ENCODE measurements around the gene FASTKD2.
A peak's percentile ranks its signal among the peaks of the same experiment; 100 is the strongest.

FASTKD2 gene
- 65.8 to 157 (median 81.8) reads per million in 3 experiments for total RNA-seq

DNA sequence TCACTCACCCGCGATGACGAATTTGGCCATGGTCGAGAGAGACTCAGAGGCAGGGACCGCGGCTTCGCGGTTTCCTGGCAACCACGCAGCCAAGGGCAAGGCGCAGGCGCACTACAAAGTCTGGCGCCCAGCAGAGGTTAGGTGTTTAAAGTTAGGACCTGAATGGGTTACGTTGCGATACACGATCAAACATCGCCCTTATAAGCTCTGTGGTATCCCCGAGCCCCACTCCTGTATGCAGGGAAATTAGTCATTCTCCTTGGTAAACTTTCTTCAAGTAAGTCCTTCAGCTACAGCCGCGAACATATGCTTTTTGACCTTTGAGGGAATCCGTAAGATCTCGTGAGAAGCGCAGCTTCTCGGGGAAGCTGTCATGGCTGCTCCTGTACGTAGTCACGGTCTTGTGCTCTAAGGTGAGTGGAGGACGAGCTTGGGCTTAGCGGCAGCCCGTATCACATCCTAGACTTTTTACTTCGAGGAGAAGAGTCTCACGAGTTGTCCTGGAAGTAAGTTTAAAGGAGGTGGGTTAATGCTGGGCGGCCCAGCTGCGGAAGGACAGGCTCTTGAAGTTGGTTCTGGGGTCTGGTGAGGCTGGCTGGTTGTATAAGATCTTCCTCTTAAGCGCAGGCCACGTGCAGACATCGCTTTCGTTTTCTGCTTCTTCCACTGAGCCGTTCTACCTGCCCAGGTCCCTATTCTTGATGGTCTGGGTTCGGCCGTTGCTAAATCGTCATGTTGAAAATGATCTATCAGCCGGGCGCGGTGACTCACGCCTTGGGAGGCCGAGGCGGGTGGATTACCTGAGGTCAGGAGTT is at the start of gene FASTKD2, which contains the start of gene MDH1B:
TSS of gene FASTKD2 (plus strand) at position 365 of the 815 bp plus-strand sequence. CDS start 1,088 bp downstream, outside the sequence.
TSS of gene MDH1B (minus strand) at position 87 of the 815 bp plus-strand sequence. CDS start at position 30, 57 bp downstream.
- DNase-seq, result peak; percentile 87

DNA sequence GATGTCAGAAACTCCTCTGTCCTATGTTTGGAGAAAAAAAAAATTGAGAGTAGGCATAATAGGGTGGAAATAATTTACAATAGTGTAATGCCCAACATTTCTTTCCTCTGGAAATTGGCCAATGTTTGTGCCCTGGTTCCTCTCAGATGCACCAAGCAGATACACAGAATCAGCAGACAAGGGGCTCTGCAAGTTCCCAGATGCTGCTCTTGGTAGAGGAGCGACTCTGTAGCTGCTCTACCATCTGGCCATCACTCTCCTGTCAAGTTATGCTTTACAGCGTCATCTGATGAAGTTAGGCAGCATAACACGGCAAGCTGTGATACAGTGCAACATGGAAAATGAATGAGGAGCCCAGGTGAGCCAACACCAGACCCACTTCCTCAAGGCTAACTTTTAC is 48.8 kb upstream of the FASTKD2 start:
- DNase-seq, result no peak

DNA sequence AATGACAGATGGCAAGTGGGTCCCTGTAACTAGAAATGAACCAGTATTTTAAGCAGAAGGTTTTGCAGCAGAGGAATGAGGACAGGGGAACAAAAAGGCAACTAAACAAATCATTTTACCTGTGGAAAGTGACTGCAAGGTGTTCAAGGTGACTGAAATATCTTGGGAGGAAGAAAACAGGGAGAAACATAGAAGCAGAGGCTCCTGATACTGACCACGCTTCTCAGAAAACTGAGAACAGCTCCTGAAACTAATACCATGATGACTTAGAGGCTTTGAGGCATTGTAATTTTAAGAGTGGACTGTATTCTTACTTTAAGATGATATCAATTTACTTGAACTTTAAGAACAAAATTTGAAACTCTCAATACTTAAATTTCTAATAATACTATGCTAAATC is 47.1 kb upstream of the FASTKD2 start, which contains the start of gene DYTN:
TSS of gene DYTN (minus strand) at position 101 of the 400 bp plus-strand sequence. CDS start 117 bp downstream, outside the sequence.
- no peak for DNase-seq

DNA sequence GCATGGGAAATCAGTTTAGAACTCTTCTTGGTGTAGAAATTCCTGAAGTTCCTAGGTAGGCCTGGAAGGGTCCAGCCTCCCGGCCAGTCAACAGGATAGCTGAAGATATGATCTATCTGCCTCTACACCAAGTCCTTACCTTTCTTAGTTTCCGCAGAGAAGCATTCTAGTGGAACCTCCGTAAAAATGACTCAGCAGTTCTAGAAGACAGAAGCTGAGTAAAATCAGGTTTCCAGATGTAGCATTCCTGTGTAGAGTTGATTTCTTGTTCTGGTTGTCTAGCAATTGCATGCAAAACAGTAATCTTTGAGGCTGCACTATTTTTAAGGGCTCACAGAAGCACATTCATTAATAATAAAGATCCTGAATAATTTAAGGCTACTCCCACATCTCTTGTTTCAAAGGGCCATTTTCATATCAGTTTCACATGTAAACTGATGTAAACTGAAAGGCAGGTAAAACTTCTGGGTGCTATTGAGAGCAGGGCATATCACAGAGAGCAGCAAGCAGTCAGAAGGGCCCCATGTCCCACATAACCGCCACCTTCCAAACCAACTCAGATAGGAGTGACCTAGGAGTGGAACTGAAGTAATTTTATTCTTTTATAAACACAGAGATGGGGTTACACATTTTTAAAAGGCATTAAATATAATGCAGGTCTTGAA is 44.0 kb upstream of the FASTKD2 start:
- DNase-seq, result no peak

DNA sequence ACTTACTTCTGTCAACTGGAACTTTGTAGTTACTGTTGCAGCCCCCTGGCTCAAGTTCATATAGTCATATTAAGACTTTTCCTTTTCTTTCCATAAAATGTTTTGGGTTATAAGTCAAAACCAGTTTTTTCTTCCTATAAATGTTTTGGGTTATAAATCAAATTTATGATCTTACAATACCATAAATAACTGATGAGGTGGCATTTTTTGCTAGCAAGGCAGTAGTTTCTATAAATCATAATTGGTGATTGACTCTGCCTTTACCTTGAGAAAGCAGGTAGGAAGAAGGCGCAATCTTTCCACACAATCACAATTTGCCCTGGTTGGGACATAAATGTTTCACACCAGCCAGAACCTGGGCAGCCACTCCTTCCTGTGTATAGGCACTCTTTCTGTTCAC is 42.1 kb upstream of the FASTKD2 start:
- DNase-seq, result no peak

DNA sequence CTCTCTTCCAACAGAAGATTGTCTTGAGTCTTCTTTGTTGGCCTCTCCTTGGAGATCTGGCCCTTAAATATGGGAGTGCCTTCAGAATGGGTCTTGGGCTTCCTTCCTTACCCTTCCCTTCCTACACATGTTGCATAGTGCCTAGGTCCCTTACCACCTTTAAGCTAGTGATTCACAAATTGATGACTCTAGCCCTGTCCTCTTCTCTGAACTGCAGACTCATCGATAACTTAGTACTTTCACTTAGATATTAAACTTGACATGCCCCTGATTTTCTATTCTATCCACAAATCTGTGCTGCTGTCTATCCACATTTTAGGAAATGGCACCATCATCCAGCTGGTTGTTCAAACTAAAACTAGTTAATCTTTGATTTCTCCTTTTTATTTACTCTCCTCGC is 38.1 kb upstream of the FASTKD2 start:
- no peak for DNase-seq

DNA sequence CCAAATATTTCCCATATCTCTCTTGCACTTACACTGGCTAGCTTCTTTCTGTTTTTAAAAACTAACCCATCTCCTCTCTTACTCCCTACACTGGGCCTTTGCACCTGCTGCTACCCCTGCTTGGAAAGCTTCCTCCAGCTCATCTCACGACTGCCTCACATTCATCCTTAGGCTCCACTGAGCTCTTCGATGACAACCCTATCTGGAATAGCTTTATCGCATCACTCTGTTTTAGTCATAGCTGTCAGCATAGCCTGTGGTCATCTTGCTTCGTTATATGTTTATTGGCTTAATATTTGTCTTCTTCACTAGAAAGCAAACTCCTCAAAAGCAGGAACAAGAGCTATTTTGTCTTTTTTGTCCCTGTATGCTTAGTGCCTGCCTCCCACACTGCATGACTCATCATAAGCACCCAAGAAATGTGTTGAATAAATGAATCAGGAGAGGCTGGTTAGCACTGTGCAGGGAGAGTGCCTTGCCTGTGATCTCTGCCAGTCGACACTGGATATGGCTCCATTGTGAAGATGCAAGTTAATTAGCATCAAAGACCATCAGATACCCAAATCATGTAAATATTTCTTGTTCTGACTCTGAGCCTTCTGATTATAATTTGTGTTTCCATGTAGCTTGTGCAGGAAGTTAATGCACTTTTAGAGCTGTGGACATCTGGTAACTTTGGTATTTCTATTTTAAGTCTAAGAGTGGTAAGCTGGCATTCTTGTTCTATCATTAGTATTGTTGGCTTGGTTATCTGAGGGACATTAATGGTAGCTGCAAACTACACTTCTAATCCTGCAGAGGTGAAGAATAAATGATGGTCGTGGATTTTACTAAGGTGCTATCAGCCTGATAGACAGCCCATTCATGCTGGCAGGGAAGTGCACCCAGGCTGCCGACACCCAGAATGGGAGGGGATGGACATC is 36.9 kb upstream of the FASTKD2 start:
- DNase-seq, result no peak

DNA sequence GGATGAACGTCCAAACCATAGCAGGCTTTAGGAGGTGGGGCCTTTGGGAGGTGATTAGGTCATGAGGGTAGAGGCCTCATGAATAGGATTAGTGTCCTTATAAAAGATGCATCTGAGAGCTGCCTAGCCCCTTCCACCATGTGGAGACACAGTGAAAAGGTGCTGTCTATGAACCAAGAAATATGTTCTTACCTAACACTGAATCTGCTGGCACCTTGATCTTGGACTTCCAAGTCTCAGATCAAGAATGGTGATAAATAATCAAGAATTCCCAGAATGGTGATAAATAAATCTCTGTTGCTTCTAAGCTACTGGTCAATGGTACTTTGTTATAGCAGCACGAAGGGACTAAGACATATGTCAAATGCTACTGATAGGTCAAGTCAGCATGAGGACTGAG is 32.1 kb upstream of the FASTKD2 start:
- no peak for DNase-seq

DNA sequence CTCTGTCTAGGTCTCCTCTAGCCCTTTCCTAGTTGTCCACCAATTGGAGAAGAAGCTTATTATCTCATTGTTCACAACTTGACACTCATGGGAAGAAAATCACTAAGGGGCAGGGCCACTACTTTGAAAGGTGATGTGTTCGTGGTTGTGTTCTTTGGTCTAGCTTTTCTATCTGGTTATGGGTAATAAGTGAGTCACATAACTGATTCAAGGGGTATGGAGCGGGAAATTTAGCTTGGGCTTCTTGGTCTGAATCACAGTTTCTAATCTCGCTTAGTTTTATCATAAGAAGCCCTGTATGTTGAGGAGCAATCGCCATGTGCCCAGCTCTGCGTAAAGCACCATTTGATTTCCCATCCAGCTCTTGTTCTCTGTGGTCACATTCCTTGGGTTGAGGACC is 28.5 kb upstream of the FASTKD2 start:
- DNase-seq, result no peak

DNA sequence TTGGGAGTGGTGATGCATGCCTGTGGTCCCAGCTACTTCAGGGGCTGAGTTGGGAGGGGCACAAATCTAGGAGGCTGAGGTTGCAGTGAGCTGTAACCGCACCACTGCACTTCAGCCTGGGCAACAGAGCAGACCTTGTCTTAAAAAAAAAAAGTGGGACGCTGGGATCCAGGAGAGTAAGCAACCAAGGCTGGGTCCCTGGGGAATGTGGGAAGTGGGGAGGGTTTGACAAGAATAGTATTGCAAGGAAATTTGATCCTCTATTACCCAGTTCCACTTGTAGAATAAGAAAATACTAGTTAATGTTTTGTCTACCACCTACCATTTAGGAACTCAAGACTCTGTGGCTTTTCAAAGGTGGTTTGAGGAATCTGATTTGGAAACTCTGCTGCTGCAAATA is 26.1 kb upstream of the FASTKD2 start:
- no peak for DNase-seq

DNA sequence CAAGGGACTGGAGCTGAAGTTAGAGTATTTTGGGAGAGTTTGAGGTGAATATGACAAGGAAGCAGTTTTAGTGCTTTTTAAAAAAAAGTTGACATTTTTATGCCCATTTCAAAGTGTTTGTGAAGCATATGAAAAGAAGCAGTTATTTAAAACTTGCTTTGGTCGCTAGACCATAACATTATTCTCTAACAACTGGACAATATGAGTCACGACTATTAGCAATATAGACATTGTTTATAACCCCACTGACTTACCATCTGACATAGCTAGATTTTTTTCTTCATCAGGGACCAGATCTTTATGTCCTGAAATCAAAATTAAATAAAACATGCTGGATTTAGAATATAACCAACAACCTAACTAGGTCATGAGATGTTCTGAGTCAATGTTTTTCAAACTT is 24.6 kb upstream of the FASTKD2 start:
- no peak for DNase-seq

DNA sequence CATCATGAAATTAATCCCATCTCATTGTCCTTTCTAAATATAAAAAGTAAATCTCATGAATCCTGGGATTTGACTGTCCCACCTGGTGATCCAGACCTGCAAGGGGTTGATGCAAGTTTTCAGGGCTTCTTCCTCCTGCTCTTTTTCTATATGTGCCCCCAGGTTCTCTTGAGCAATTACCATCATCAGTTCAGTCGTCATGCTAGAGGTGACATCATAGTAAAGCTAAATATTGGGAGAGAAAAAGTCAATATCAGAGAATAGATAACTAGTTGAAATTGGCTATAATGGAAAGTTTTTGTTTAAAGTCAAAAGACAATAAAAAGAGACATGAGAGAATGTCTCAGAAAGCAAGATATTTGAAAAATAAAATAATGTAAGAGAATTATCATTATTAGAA is 8.6 kb upstream of the FASTKD2 start:
- no peak for DNase-seq

DNA sequence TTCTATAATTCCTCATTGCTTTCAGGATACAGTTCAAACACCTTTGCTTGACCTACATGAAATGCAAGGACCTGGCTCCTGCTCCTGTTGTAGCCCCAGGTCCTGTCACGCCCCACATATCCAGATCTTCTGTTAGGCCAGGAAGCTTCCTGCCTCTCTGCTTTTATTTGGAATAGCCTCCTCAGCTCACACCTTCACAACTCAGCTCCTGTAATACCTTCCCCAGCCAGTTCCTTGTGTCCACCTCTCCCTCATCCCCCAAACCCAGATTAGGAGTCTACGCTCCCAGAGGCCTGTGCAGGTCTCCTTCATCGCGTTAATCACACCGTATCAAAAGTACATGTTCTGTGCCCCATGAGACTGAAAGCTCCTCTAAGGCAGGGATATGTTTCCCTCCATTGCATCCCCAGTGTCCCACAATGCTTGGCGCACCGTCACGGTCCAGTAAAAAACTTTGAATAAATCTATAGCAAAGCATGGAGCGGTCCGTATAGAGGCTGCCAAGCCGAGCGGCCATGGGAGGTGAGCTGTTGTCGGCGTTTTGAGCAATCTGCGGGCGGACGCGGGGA is 649 bp upstream of the FASTKD2 start:
- no peak for DNase-seq

DNA sequence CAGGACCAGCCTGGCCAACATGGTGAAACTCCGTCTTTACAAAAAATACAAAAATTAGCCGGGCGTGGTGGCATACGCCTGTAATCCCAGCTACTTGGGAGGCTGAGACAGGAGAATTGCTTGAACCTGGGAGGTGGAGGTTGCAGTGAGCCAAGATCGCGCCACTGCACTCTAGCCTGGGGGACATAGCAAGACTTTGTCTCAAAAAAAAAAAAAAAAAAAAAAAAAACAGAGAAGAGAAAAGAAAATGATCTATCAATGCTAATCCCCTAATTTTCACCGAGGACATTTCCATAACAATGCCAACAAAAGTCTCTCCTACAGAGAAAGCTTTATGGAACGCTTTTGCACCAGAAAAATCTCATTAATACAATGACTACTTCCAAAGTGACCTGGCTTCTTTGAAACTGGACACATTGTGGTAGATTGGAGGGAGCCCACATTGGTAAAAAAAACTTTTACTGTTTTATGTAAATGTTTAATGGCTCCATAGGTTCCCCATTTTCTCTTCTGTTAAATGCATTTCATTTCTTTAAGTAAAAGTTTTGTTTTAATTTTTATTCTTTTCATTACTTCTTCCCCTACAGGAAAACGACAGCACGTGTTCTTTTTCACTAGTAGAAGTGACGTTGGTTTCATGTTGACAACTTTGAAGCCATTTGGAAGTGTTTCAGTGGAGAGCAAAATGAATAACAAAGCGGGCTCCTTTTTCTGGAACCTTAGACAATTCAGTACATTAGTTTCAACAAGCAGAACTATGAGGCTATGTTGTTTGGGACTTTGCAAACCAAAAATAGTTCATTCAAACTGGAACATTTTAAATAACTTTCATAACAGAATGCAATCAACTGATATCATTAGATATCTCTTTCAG is 888 bp downstream of the FASTKD2 start:
- DNase-seq, result no peak

DNA sequence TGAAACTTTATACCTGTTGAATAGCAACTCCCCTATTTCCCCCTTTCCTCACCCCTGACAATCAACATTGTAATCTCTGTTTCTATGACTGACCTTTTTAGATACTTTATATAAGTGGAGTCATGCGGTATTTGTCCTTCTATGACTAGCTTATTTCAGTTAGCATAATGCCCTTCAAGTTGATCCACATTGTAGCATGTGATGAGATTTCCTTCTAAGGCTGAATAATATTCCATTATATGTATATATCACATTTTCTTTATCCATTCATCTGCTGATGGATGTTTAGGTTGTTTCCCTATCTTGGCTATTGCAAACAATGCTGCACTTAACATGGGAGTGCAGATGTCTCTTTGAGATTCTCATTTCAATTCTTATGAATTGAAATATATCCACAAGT is 9.5 kb downstream of the FASTKD2 start:
- DNase-seq, result no peak

DNA sequence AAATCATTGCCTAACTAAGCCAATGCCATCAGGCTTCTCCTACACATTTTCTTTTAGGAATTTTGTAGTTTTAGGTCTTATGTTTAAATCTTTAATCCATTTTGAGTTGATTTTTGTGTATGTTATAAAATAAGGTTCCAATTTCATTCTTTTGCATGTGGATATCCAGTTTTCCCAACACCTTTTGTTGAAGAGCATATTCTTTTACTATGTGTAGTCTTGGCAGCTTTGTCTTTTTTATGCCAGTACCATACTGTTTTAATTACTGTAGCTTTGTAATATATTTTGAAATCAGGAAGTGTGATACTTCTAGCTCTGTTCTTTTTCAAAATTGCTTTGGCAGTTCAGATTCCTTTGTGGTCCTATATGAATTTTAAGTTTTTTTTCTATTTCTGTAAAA is 11.0 kb downstream of the FASTKD2 start:
- no peak for DNase-seq

DNA sequence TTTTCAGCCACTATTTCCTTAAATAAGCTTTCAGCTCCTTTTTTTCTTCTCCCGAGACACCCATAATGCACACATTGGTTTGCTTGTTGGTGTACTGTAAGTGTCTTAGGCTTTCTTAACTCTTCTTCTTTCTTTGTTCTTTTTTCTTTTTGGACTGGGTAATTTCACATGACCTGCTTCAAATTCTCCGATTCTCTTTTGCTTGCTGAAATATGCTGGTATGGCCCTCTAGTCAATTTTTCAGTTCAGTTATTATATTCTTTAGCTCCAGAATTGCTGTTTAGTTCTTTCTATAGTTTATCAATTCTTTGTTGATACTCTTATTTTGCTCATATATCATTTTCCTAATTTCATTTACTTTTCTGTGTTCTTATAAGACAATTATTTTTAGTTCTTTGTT is 15.3 kb downstream of the FASTKD2 start:
- no peak for DNase-seq

DNA sequence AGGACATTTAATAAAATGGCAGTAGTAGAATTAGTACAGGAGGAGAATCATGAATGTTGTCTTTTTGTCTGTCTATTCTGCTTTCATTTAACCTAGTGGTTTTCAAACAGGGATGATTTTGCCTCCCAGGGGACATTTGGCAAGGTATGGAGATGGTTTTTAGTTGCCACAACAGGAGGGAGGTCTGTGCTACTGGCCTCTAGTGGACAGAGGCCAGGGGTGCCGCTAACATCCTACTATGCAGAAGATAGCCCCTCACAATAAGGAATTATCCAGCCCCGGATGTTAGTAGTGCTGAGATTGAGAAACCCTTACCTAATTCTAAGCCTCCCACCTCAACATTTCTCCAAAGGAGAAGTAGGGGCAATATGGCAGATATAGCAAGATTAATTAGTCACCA is 18.3 kb downstream of the FASTKD2 start:
- no peak for DNase-seq

DNA sequence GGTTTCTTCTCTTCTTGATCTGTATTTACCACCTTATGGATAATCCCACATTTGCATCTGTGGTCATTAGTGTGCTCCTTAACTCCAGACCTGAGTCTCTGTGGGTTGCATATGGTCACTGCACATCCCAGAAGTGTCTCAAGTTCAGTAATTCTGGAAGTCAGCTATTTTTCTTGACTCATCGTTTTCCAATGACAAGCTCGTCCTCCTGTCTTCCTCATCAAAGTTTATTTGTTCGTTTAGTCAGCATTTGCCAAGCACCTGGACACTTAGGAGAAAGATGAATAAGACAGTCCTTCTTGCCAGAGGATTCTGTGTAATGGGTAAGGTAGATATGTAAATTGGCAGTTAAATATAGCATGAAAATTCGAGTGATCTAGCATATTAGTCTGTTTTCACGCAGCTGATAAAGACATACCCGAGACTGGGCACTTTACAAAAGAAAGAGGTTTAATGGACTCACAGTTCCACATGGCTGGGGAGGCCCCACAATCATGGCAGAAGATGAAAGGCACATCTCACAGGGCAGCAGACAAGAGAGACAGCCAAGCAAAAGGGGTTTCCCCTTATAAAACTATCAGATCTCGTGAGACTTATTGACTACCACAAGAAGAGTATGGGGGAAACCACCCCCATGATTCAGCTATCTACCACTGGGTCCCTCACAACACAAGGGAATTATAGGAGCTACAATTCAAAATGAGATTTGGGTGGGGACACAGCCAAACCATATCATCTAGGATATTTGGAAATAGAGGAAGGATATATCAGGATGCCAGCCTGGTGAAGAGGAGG is 19.4 kb downstream of the FASTKD2 start:
- no peak for DNase-seq

DNA sequence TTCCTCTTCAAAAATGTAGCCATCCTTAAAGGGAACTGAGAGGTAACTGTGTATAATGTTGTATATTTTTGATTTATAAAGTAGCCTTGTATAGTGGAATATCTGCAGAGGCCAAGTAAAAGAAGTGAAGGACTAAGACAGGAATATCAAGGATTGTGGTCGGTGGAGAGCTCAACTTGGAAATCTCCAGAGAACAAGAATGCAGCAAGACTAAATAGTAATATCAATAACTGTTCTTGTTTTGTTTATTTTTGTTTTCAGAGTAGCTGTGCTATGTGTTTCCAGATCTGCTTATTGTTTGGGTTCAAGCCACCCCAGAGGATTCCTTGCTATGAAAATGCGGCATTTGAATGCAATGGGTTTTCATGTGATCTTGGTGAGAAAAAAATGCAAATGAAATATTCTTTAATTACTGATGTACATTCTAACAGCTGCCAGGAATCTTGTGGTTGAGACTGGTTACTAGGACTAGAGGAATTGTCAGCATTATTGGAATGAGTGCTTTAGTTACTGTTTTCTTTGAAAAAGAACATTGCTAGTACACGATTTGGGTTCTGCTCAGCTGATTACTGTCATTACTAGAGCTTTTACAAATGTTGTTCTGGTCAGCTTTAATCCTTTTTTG is 25.0 kb downstream of the FASTKD2 start:
- no peak for DNase-seq
